WI38 (cell line): Measurements from ENCODE around the gene NRM.
"Not testable (repeated sequence)": the region's sequence is repeated elsewhere in the genome, so short reads cannot be mapped to it uniquely, and the experiment has no call there.

ENCODE experiments used
- H3K4me3 ChIP-seq: 2 replicates; pipeline ENCODE4 v1.5.1; 2011; ENCODE audit warnings: low read depth, mild to moderate bottlenecking, control low read depth, low read length
- CTCF ChIP-seq: IDR thresholded peaks from 2 replicates; pipeline ENCODE4 v1.5.1; 2012; ENCODE audit warnings: low read depth, mild to moderate bottlenecking, control low read depth, low read length

NRM gene

GRCh38 chr6:30679765-30680535, 10.8 kb downstream of the NRM start:
- peak overlapping the region; percentile 36 for H3K4me3 ChIP-seq

GRCh38 chr6:30678964-30679726, 11.6 kb downstream of the NRM start:
- peak; percentile 88 for TF ChIP-seq CTCF
- H3K4me3 ChIP-seq, result peak overlapping the region; percentile 36

More at GRCh38 chr6:30679765-30680535, 10.8 kb downstream of the NRM start:
- TF ChIP-seq CTCF, result no peak

DNA sequence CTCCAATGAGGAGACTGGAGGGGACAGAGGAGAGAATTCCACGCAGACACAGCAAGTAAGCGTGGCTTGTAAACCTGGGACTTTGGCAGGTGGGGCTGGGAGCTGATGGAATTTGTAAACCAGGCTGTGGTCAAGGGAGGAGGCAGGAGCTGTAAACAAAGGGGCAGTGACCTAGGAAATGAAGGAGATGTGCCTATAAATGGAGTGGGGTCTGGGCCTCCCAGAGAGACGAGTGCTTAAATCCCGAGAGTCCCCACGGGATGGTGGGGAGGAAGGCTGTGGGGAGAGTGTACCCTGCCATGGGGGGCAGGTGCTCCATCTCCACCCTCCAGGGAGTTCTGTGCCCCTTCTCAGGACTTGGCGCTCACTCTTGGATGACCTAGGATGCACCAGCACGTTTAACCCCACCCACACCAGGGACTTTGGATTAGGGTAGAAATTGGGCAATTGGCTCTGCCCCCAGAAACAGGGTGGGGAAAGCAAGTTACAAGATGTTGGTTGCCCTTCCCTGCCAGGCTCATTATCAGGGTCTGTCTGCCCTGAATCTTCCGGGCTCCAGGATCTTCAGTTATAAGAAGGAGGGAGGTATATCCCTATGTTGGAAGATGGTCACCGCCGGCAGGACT, 14.0 kb downstream of the NRM start:
- no peak for TF ChIP-seq CTCF
- H3K4me3 ChIP-seq, result no peak overlapping the region

DNA sequence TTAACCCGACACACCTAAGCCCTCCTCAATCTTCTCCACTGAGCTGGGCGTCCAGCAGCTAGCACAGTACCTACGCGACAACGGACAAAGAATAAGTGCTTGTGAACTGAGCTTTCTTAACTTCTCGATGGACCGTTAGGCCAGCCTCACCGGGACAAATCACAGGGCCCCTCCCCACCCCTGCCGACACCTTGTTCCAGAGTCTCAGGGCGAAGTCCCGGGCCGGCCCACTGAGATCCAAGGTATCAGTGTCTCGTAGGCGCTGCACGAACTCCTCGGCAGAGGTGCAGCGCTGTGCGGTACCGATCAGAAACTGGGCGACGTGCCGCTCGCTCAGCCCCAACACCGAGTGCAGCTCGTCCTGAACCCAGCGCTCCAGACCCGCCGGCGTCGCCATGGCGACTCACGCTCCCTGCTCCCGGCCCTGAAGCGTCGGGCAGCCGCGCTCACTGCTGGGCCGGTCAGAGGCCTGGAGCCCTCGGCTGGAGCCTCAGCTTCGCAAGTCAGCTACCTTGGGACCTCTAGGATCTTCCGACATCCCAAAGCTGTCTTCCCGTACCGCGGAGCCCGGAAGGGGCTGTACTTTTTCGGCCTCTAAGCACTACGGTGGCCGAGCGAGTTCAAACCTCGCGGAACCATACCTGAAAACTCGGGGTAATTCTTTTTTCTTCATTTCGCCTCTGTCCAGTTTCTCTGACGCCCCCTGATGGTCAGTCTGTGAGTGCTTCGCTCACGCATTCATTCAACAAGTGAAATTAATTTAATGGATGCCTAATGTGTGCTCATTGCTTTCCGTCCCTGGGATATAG, 18.1 kb downstream of the NRM start, which contains the start of gene DHX16:
TSS of gene DHX16 (minus strand) at position 562 of the 809 bp plus-strand sequence. CDS start at position 397, 165 bp downstream.
- TF ChIP-seq CTCF, result peak; percentile 80
- peak within 1 kb of the TSS; percentile 98 for H3K4me3 ChIP-seq

DNA sequence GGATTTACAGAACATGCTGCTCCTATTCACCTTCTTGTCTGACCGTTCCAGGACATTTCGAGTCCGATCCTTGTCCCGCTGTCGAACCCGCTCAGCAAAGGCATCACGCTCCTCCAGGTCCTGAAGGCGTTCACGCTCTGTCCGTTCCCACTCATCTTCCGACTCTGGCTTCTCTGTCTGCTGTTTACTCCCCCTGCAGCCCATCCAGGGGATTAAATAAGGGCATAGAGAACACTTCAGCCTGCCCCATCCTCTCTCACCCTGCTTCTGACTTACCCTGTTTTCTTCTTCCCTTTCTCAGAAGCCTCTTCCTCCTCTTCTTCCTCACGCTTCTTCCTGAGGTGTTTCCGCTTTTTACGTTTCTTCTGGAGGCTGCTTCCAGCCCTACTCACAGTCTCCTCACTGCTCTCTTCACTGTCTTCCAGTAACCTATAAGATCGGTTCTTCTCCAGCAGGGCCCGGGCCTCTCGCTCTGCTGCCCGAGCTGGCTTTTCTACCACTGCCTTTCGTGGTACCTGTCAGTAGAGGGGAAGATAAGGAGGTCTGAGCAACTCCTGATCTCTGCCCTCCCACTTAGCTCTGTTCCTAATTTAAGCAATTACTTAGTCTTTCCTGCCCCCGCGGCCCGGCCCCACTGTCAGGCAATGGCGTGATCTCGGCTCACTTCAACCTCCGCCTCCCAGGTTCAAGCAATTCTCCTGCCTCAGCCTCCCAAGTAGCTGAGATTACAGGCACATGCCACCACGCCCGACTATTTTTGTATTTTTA, 19.8 kb downstream of the NRM start:
- TF ChIP-seq CTCF, result peak; percentile 6; the same call in 1 of the 2 replicates
- H3K4me3 ChIP-seq, result no peak overlapping the region

DNA sequence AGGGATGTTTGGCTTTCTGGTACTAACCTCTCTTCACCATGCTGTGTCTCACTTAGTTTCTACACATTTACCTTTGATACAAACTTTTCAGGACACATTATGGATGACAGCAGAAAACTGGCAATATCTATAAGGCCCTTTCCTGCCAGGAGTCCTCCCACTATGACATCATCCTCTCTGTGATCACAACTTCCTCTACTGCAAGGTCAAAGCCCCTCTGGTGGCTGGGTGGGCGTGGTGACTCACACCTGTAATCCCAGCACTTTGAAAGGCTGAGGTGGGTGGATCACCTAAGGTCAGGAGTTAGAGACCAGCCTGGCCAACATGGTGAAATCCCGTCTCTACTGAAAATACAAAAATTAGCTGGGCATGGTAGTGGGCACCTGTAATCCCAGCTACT, 24.5 kb downstream of the NRM start:
- H3K4me3 ChIP-seq, result not testable (repeated sequence)
